BLaER1 (cell line): ENCODE results near the gene KLHL11.
A peak's percentile ranks its signal among the peaks of the same experiment; 100 is the strongest.
"Not testable (repeated sequence)": the region's sequence is repeated elsewhere in the genome, so short reads cannot be mapped to it uniquely, and the experiment has no call there.

Experiments
- H3K27ac ChIP-seq: shearing (Covaris generic); formaldehyde crosslinking; 2 replicates; pipeline ENCODE4 v1.8.1; 2022
- H3K27me3 ChIP-seq: shearing (Covaris generic); formaldehyde crosslinking; 2 replicates; pipeline ENCODE4 v1.8.1; 2022
- H3K36me3 ChIP-seq: shearing (Covaris generic); formaldehyde crosslinking; 2 replicates; pipeline ENCODE4 v1.8.1; 2022
- H3K4me1 ChIP-seq: shearing (Covaris generic); formaldehyde crosslinking; 2 replicates; pipeline ENCODE4 v1.8.1; 2022
- H3K4me2 ChIP-seq: shearing (Covaris generic); formaldehyde crosslinking; 2 replicates; pipeline ENCODE4 v1.8.1; 2022
- H3K4me3 ChIP-seq: shearing (Covaris generic); formaldehyde crosslinking; 2 replicates; pipeline ENCODE4 v1.8.1; 2022
- H3K9ac ChIP-seq: shearing (Covaris generic); formaldehyde crosslinking; 2 replicates; pipeline ENCODE4 v1.8.1; 2022
- H3K9me3 ChIP-seq: shearing (Covaris generic); formaldehyde crosslinking; 2 replicates; pipeline ENCODE4 v1.8.1; 2022
- H4K20me1 ChIP-seq: shearing (Covaris generic); formaldehyde crosslinking; 2 replicates; pipeline ENCODE4 v1.8.1; 2022
- Cebpa-rat ChIP-seq: shearing (Covaris generic); IDR thresholded peaks from 2 replicates; pipeline ENCODE4 v1.8.1; 2022

KLHL11 gene

GRCh38 chr17:41844971-41845370, 20.3 kb downstream of the KLHL11 start:
- Histone ChIP-seq H3K4me3 (no peak overlapping the region), H3K27ac (no peak overlapping the region), H4K20me1 (peaks cover 30% of the 10 kb centered on the region; the same call in 1 of the 2 replicates), H3K27me3 (no peaks in the 10 kb centered on the region), H3K36me3 (peaks cover 12% of the 10 kb centered on the region), H3K4me1 (peaks cover 16% of the 10 kb centered on the region), H3K9me3 (no peaks in the 10 kb centered on the region), H3K4me2 (no peak overlapping the region), H3K9ac (no peak overlapping the region)
- no peak for TF ChIP-seq Cebpa-rat

GRCh38 chr17:41840781-41841180, 24.4 kb downstream of the KLHL11 start:
- not testable (repeated sequence) for H4K20me1 ChIP-seq, H3K4me1 ChIP-seq, H3K27me3 ChIP-seq, H3K4me2 ChIP-seq, H3K9ac ChIP-seq, H3K9me3 ChIP-seq, H3K27ac ChIP-seq, H3K36me3 ChIP-seq, H3K4me3 ChIP-seq

- not testable (repeated sequence) for H3K9me3 ChIP-seq, H3K4me2 ChIP-seq, H3K27me3 ChIP-seq, H3K27ac ChIP-seq, H3K36me3 ChIP-seq, H3K9ac ChIP-seq, H3K4me3 ChIP-seq, H4K20me1 ChIP-seq
- H3K4me1 ChIP-seq, result peaks cover 15% of the 10 kb centered on the region
Observed at GRCh38 chr17:41839448-41839847, 25.8 kb downstream of the KLHL11 start.

GRCh38 chr17:41837761-41838538, 27.3 kb downstream of the KLHL11 start, which contains the start of gene KLHL10:
Gene KLHL10 (plus strand): TSS chr17:41837825. CDS start chr17:41837933, 108 bp downstream.
- H3K9me3 ChIP-seq, result no peaks in the 10 kb centered on the region
- H4K20me1 ChIP-seq, result peaks cover 6% of the 10 kb centered on the region; the same call in 1 of the 2 replicates
- peaks cover 15% of the 10 kb centered on the region; the same call in 1 of the 2 replicates for H3K36me3 ChIP-seq
- no peak for TF ChIP-seq Cebpa-rat
- no peaks in the 10 kb centered on the region for H3K27me3 ChIP-seq
- H3K27ac ChIP-seq, result no peak within 1 kb of the TSS
- H3K4me1 ChIP-seq, result peaks cover 19% of the 10 kb centered on the region
- H3K4me3 ChIP-seq, result peak within 1 kb of the TSS; percentile 97
- peak within 1 kb of the TSS; percentile 91 for H3K4me2 ChIP-seq
- 0 out of 2 replicates have a peak within 1 kb of the TSS, but pooled peaks have one; percentile 93 for H3K9ac ChIP-seq

GRCh38 chr17:41836550-41837196, 28.6 kb downstream of the KLHL11 start:
- Histone ChIP-seq H3K36me3 (peaks cover 27% of the 10 kb centered on the region), H3K4me3 (peak overlapping the region; percentile 97), H3K4me1 (peaks cover 19% of the 10 kb centered on the region), H3K27ac (no peak overlapping the region), H3K4me2 (peak overlapping the region; percentile 91), H4K20me1 (peaks cover 6% of the 10 kb centered on the region; the same call in 1 of the 2 replicates), H3K9me3 (no peaks in the 10 kb centered on the region), H3K27me3 (no peaks in the 10 kb centered on the region), H3K9ac (peak overlapping the region; percentile 93; the same call in 1 of the 2 replicates)
- no peak for TF ChIP-seq Cebpa-rat

- Histone ChIP-seq H4K20me1 (peaks cover 6% of the 10 kb centered on the region; the same call in 1 of the 2 replicates), H3K4me1 (peaks cover 19% of the 10 kb centered on the region), H3K27ac (peak within 1 kb of the TSS; percentile 89), H3K27me3 (no peaks in the 10 kb centered on the region), H3K9me3 (no peaks in the 10 kb centered on the region), H3K4me2 (peak within 1 kb of the TSS; percentile 91), H3K36me3 (peaks cover 34% of the 10 kb centered on the region), H3K9ac (peak within 1 kb of the TSS; percentile 93), H3K4me3 (peak within 1 kb of the TSS; percentile 97)
- no peak for TF ChIP-seq Cebpa-rat
Observed at GRCh38 chr17:41835800-41836549, 29.2 kb downstream of the KLHL11 start, which contains the start of gene NT5C3B. Gene NT5C3B (minus strand): TSS chr17:41836232. CDS start chr17:41836193, 39 bp downstream.

- peaks cover 6% of the 10 kb centered on the region; the same call in 1 of the 2 replicates for H4K20me1 ChIP-seq
- H3K9me3 ChIP-seq, result no peaks in the 10 kb centered on the region
- peaks cover 41% of the 10 kb centered on the region for H3K36me3 ChIP-seq
- H3K4me1 ChIP-seq, result peaks cover 19% of the 10 kb centered on the region
- no peaks in the 10 kb centered on the region for H3K27me3 ChIP-seq
- H3K27ac ChIP-seq, result peak overlapping the region; percentile 89
- peak overlapping the region; percentile 91 for H3K4me2 ChIP-seq
- peak overlapping the region; percentile 93 for H3K9ac ChIP-seq
- H3K4me3 ChIP-seq, result peak overlapping the region; percentile 97
- no peak for TF ChIP-seq Cebpa-rat
Observed at GRCh38 chr17:41835214-41835799, 29.9 kb downstream of the KLHL11 start.

- H3K27ac ChIP-seq, H3K27me3 ChIP-seq, H3K4me3 ChIP-seq, H3K9ac ChIP-seq, H3K4me2 ChIP-seq, H3K4me1 ChIP-seq, H3K9me3 ChIP-seq, H4K20me1 ChIP-seq: not testable (repeated sequence)
- peaks cover 95% of the 10 kb centered on the region for H3K36me3 ChIP-seq
Observed at GRCh38 chr17:41829961-41830360, 35.3 kb downstream of the KLHL11 start.

- no peaks in the 10 kb centered on the region for H4K20me1 ChIP-seq
- no peak overlapping the region for H3K4me2 ChIP-seq
- no peaks in the 10 kb centered on the region for H3K4me1 ChIP-seq
- H3K9me3 ChIP-seq, result no peaks in the 10 kb centered on the region
- H3K36me3 ChIP-seq, result peaks cover 71% of the 10 kb centered on the region
- H3K27me3 ChIP-seq, result no peaks in the 10 kb centered on the region
- TF ChIP-seq Cebpa-rat, result no peak
- H3K9ac ChIP-seq, result no peak overlapping the region
- H3K27ac ChIP-seq, result no peak overlapping the region
- no peak overlapping the region for H3K4me3 ChIP-seq
Observed at GRCh38 chr17:41825175-41825845, 39.9 kb downstream of the KLHL11 start.
